HepG2 (cell line): ENCODE measurements around the gene XRCC5. TPM values are rescaled to one million over a fixed set of nuclear protein-coding genes. Genes with fewer than 3 reads are reported as not detected.

Source experiments
- CREM ChIP-seq, 2 experiments: sonication (generic) in 1 of 2; formaldehyde crosslinking in 1 of 2; IDR thresholded peaks; 2 replicates each; pipeline versions ENCODE4 v1.4.0 to v1.6.1; 2016 to 2020; ENCODE audit warnings: antibody characterized with exemption in 1 of 2, mild to moderate bottlenecking in 1 of 2, missing genetic modification reagents in 1 of 2
- EP300 ChIP-seq, 3 experiments: sonication (generic) in 1 of 3; formaldehyde crosslinking in 1 of 3; IDR thresholded peaks; 2 replicates each; pipeline versions ENCODE4 v1.5.1 to v1.6.1; 2011 to 2020; ENCODE audit warnings: low read depth in 2 of 3, low read length in 2 of 3, borderline replicate concordance in 1 of 3, improper control_type of control experiment in 1 of 3, mild to moderate bottlenecking in 1 of 3, missing genetic modification reagents in 1 of 3, moderate library complexity in 1 of 3
- ETV5 ChIP-seq: IDR thresholded peaks from 2 replicates; pipeline ENCODE4 v1.6.1; 2018; ENCODE audit warnings: missing biosample characterization, missing genetic modification reagents, inconsistent platforms, borderline replicate concordance
- GATA4 ChIP-seq: sonication (generic); IDR thresholded peaks from 2 replicates; pipeline ENCODE4 v1.6.1; 2016; ENCODE audit warnings: antibody characterized with exemption, low read depth, borderline replicate concordance
- GATAD2A ChIP-seq: IDR thresholded peaks from 2 replicates; pipeline ENCODE4 v1.6.1; 2016
- HNF4G ChIP-seq, 2 experiments: sonication (generic) in 1 of 2; formaldehyde crosslinking in 1 of 2; IDR thresholded peaks; 2 replicates each; pipeline versions ENCODE4 v1.4.0 to v1.6.1; 2011 to 2020; ENCODE audit warnings: borderline replicate concordance in 2 of 2, low read depth in 2 of 2, mild to moderate bottlenecking in 2 of 2, low read length in 1 of 2, missing genetic modification reagents in 1 of 2, moderate library complexity in 1 of 2
- ISL2 ChIP-seq: sonication (generic); formaldehyde crosslinking; IDR thresholded peaks from 2 replicates; pipeline ENCODE4 v1.5.0; 2020; ENCODE audit warnings: missing genetic modification reagents
- MZF1 ChIP-seq: sonication (generic); formaldehyde crosslinking; IDR thresholded peaks from 2 replicates; pipeline ENCODE4 v1.8.1; 2023; ENCODE audit warnings: mild to moderate bottlenecking, missing genetic modification reagents, borderline replicate concordance
- RNF2 ChIP-seq: fragments of 450-650 bp; conservative IDR thresholded peaks from 2 replicates; pipeline ENCODE4 v1.6.1; 2016; ENCODE audit warnings: low read depth
- SMC3 ChIP-seq: IDR thresholded peaks from 2 replicates; pipeline ENCODE4 v1.6.1; 2011; ENCODE audit warnings: low read length, improper control_type of control experiment
- SOX6 ChIP-seq, 2 experiments: fragments of 450-650 bp in 1 of 2; sonication (generic) in 1 of 2; formaldehyde crosslinking in 1 of 2; IDR thresholded peaks; 2 replicates each; pipeline versions ENCODE4 v1.4.0 to v1.6.1; 2017 to 2020; ENCODE audit warnings: antibody characterized with exemption in 1 of 2, mild to moderate bottlenecking in 1 of 2, missing genetic modification reagents in 1 of 2
- TCF12 ChIP-seq, 2 experiments: fragments of 450-650 bp in 1 of 2; sonication (generic) in 1 of 2; formaldehyde crosslinking in 1 of 2; IDR thresholded peaks; 2 replicates each; pipeline versions ENCODE4 v1.6.1 to v1.8.0; 2017 to 2022; ENCODE audit warnings: antibody characterized with exemption in 1 of 2, mild to moderate bottlenecking in 1 of 2, missing genetic modification reagents in 1 of 2, moderate library complexity in 1 of 2
- ZBTB38 ChIP-seq: sonication (generic); formaldehyde crosslinking; IDR thresholded peaks from 2 replicates; pipeline ENCODE4 v1.5.1; 2020; ENCODE audit warnings: mild to moderate bottlenecking, missing genetic modification reagents
- ZNF317 ChIP-seq: sonication (generic); formaldehyde crosslinking; IDR thresholded peaks from 2 replicates; pipeline ENCODE4 v1.5.0; 2020; ENCODE audit warnings: mild to moderate bottlenecking, missing genetic modification reagents
- ZNF713 ChIP-seq: sonication (generic); formaldehyde crosslinking; IDR thresholded peaks from 2 replicates; pipeline ENCODE4 v1.4.0; 2020; ENCODE audit warnings: mild to moderate bottlenecking, missing genetic modification reagents
- ZNF775 ChIP-seq: sonication (generic); formaldehyde crosslinking; IDR thresholded peaks from 2 replicates; pipeline ENCODE4 v1.4.0; 2020; ENCODE audit warnings: missing genetic modification reagents, mild to moderate bottlenecking, moderate library complexity, borderline replicate concordance
- polyA plus RNA-seq, 8 experiments: library from polyadenylated mRNA; depleted of rRNA in 3 of 8; stranded (reverse) in 7 of 8; unstranded in 1 of 8; fragments of >200 nt; fragmentation: Illumina TruSeq in 4 of 8; extraction: Trizol in 4 of 8; gene quantifications; 2 replicates each; pipeline versions ENCODE4 v1.2.1 to v1.2.3, GENCODE V29; 2011 to 2016; ENCODE audit warnings: low read depth in 4 of 8, missing spikeins in 1 of 8, mixed read lengths in 1 of 8; ENCODE audit not compliant: insufficient read depth in 1 of 8
- total RNA-seq, 5 experiments: library from RNA; depleted of rRNA; stranded (reverse); fragments of >200 nt; fragmentation: Illumina TruSeq; extraction: Trizol; gene quantifications; 2 replicates each; pipeline ENCODE4 v1.2.3, GENCODE V29; 2016; ENCODE audit warnings: low read depth in 1 of 5
- TF ChIP-seq, protein P1 (sequence below): sonication (generic); formaldehyde crosslinking; IDR thresholded peaks from 2 replicates; pipeline ENCODE4 v1.4.0; 2020; ENCODE audit warnings: missing genetic modification reagents, borderline replicate concordance
- TF ChIP-seq, protein P2 (sequence below): sonication (generic); formaldehyde crosslinking; IDR thresholded peaks from 2 replicates; pipeline ENCODE4 v1.5.0; 2020; ENCODE audit warnings: missing genetic modification reagents
- TF ChIP-seq, protein P3 (sequence below): sonication (generic); formaldehyde crosslinking; IDR thresholded peaks from 2 replicates; pipeline ENCODE4 v1.4.0; 2020; ENCODE audit warnings: missing genetic modification reagents

The XRCC5 gene
- total and polyA plus RNA-seq, 2 of the 13 experiments (the other 11 are each of a cell fraction or from before 2014, with no cell fraction given): 264 to 454 TPM

DNA sequence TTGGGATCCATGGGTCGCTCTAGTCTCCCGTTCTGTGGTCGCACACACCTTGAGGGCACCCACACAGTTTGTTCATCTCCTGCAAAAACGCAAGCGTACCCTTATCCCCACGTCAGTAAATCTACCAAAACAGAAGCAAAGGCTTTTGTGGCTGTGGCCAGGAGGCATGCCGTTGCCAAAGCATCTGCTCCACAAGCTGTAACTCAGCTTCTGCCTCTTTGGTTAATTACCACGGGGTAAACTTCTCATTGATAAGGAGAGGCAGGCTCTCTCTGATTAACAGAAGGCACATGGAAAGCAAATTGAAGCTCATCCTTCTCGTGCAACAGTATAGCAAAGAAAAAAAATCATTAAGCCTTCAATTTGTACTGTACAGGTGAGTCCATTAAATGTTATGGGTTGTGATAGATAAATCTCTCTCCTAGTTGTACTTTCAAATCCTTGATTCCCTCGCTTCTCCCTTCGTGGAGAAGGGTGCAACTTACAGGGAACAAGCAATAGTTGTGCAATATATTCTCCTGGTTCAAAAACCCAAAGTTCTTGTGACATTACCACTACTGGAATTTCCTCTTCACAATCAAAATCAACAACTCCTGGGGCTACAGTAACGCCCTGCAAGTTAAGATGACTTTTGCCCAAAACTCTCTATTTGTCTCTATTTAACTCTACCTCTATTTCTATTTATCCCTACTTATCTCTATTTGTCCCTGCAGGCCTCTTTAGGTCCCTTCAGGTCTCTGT lies 37.9 kb upstream of the XRCC5 start (continued):
- TF ChIP-seq CREM (IDR thresholded peaks at IDR 0.05) (peak; percentile 25; the same call in 1 of the 2 replicates), CREM (CRISPR knock-in tag; IDR thresholded peaks at IDR 0.05) (no peak), ZBTB38 (CRISPR knock-in tag) (0 out of 2 replicates have a peak, but pooled peaks have one; percentile 43), ETV5 (CRISPR knock-in tag) (0 out of 2 replicates have a peak, but pooled peaks have one; percentile 50), ZNF775 (CRISPR knock-in tag) (peak; percentile 81), SMC3 (peak; percentile 31; the same call in 1 of the 2 replicates), TCF12 (IDR thresholded peaks at IDR 0.05) (no peak), TCF12 (CRISPR knock-in tag; IDR thresholded peaks at IDR 0.05) (no peak), ZNF713 (CRISPR knock-in tag) (no peak), HNF4G (IDR thresholded peaks at IDR 0.05; ENCODE audit: borderline replicate concordance, low read depth, low read length) (peak; percentile 82), HNF4G (CRISPR knock-in tag; IDR thresholded peaks at IDR 0.05; ENCODE audit: borderline replicate concordance, low read depth) (no peak), GATA4 (no peak), ZNF317 (CRISPR knock-in tag) (0 out of 2 replicates have a peak, but pooled peaks have one; percentile 25), MZF1 (CRISPR knock-in tag) (no peak), SOX6 (IDR thresholded peaks at IDR 0.05) (no peak), SOX6 (CRISPR knock-in tag; IDR thresholded peaks at IDR 0.05) (peak; percentile 57; the same call in 1 of the 2 replicates), GATAD2A (CRISPR knock-in tag) (peak; percentile 77), ISL2 (CRISPR knock-in tag) (peak; percentile 53; the same call in 1 of the 2 replicates), EP300 (IDR thresholded peaks at IDR 0.05; ENCODE audit: low read depth in 2 of 2, low read length in 2 of 2) (peak in 1 of 2 experiments; percentile 78; a peak in 1 of 4 replicates), EP300 (CRISPR knock-in tag; IDR thresholded peaks at IDR 0.05; ENCODE audit: borderline replicate concordance) (no peak), RNF2 (no peak)
- TF ChIP-seq, protein P1, sequence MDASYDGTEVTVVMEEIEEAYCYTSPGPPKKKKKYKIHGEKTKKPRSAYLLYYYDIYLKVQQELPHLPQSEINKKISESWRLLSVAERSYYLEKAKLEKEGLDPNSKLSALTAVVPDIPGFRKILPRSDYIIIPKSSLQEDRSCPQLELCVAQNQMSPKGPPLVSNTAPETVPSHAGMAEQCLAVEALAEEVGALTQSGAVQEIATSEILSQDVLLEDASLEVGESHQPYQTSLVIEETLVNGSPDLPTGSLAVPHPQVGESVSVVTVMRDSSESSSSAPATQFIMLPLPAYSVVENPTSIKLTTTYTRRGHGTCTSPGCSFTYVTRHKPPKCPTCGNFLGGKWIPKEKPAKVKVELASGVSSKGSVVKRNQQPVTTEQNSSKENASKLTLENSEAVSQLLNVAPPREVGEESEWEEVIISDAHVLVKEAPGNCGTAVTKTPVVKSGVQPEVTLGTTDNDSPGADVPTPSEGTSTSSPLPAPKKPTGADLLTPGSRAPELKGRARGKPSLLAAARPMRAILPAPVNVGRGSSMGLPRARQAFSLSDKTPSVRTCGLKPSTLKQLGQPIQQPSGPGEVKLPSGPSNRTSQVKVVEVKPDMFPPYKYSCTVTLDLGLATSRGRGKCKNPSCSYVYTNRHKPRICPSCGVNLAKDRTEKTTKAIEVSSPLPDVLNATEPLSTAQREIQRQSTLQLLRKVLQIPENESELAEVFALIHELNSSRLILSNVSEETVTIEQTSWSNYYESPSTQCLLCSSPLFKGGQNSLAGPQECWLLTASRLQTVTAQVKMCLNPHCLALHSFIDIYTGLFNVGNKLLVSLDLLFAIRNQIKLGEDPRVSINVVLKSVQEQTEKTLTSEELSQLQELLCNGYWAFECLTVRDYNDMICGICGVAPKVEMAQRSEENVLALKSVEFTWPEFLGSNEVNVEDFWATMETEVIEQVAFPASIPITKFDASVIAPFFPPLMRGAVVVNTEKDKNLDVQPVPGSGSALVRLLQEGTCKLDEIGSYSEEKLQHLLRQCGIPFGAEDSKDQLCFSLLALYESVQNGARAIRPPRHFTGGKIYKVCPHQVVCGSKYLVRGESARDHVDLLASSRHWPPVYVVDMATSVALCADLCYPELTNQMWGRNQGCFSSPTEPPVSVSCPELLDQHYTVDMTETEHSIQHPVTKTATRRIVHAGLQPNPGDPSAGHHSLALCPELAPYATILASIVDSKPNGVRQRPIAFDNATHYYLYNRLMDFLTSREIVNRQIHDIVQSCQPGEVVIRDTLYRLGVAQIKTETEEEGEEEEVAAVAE (CRISPR knock-in tag): no peak
- TF ChIP-seq, protein P2, sequence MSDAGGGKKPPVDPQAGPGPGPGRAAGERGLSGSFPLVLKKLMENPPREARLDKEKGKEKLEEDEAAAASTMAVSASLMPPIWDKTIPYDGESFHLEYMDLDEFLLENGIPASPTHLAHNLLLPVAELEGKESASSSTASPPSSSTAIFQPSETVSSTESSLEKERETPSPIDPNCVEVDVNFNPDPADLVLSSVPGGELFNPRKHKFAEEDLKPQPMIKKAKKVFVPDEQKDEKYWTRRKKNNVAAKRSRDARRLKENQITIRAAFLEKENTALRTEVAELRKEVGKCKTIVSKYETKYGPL (CRISPR knock-in tag): no peak
- TF ChIP-seq, protein P3, sequence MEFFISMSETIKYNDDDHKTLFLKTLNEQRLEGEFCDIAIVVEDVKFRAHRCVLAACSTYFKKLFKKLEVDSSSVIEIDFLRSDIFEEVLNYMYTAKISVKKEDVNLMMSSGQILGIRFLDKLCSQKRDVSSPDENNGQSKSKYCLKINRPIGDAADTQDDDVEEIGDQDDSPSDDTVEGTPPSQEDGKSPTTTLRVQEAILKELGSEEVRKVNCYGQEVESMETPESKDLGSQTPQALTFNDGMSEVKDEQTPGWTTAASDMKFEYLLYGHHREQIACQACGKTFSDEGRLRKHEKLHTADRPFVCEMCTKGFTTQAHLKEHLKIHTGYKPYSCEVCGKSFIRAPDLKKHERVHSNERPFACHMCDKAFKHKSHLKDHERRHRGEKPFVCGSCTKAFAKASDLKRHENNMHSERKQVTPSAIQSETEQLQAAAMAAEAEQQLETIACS: no peak
